ENCODE data around the gene EEA1. TPM values are rescaled to one million over a fixed set of nuclear protein-coding genes. Genes with fewer than 3 reads are reported as not detected.

Gene EEA1
- total and polyA plus RNA-seq, 10 of the 15 experiments (the other 5 are each of a cell fraction or from before 2014, with no cell fraction given) = 5.5 to 40.3 (median 13.5) TPM

GRCh38 chr12:92938638-92939037 lies 9.5 kb upstream of the EEA1 start:
- in situ Hi-C loops (cut with MboI) = no loop called here
- SMC1A ChIA-PET (ENCODE audit: uncharacterized antibody, unreplicated experiment) = interaction anchor here (1.8 kb wide), 1 partner anchor 9 kb away, joined by 5 read pairs; the partner anchor contains the start of gene EEA1

More at GRCh38 chr12:92938638-92939037, 9.5 kb upstream of the EEA1 start:
- Histone ChIP-seq H3K9me3 (replicated peaks; ENCODE audit: control insufficient read depth, insufficient read depth, low read length) (peaks cover 6% of the 10 kb centered on the region; the same call in 2 of the 3 replicates), H3K79me2 (ENCODE audit: control insufficient read depth, insufficient read depth, low read length) (no peaks in the 10 kb centered on the region), H3K36me3 (ENCODE audit: control insufficient read depth in 2 of 2, insufficient read depth in 2 of 2, low read length in 1 of 2) (no peaks in the 10 kb centered on the region), H2AFZ (ENCODE audit: control insufficient read depth, low read depth, low read length) (no peak overlapping the region), H3K4me1 (ENCODE audit: control insufficient read depth, insufficient read depth, low read length) (no peaks in the 10 kb centered on the region), H4K20me1 (ENCODE audit: control insufficient read depth, insufficient read depth) (no peaks in the 10 kb centered on the region), H3K9ac (ENCODE audit: control insufficient read depth, insufficient read depth, low read length) (no peak overlapping the region), H3K4me3 (no peak overlapping the region), H3K27ac (ENCODE audit: control insufficient read depth, insufficient read depth) (no peak overlapping the region), H3K4me2 (ENCODE audit: control insufficient read depth, insufficient read depth) (no peak overlapping the region), H3K27me3 (replicated peaks in 1 of 2; ENCODE audit: control insufficient read depth in 2 of 2, insufficient read depth in 2 of 2, low read length in 1 of 2) (no peaks in the 10 kb centered on the region)
- CTCF ChIA-PET = interaction anchor here (1.3 to 1.7 kb wide), 3 partner anchors 9 to 128 kb away, joined by 3 to 6 read pairs (median 3); partner anchors contain the start of gene EEA1
- POLR2A ChIA-PET = interaction anchor here (2.1 kb wide), 1 partner anchor 9 kb away, joined by 8 read pairs; the partner anchor contains the start of gene EEA1
- TF ChIP-seq ZZZ3 (IDR thresholded peaks at IDR 0.05; ENCODE audit: control insufficient read depth, insufficient read length, low read depth) (no peak), CTCF (IDR thresholded peaks at IDR 0.05 in 2 of 3, conservative IDR thresholded peaks at IDR 0.05 in 1 of 3; ENCODE audit: control insufficient read depth in 2 of 3, extremely low read depth in 1 of 3, insufficient read depth in 1 of 3, low read depth in 3 of 3, low read length in 3 of 3) (no peak), PML (IDR thresholded peaks at IDR 0.05; ENCODE audit: low read length) (no peak), SRF (IDR thresholded peaks at IDR 0.05; ENCODE audit: low read depth in 2 of 2, low read length in 2 of 2) (no peak), IRF3 (IDR thresholded peaks at IDR 0.05) (no peak), STAT3 (IDR thresholded peaks at IDR 0.05; ENCODE audit: low read depth, low read length) (no peak), BMI1 (IDR thresholded peaks at IDR 0.05; ENCODE audit: borderline replicate concordance) (no peak), SUZ12 (IDR thresholded peaks at IDR 0.05; ENCODE audit: unreplicated experiment) (no peak), ZBTB40 (IDR thresholded peaks at IDR 0.05; ENCODE audit: borderline replicate concordance) (no peak), NFXL1 (IDR thresholded peaks at IDR 0.05; ENCODE audit: borderline replicate concordance) (no peak)
- intact Hi-C loops (cut with micrococcal nuclease; ENCODE audit: unreplicated experiment) = no loop called here
- ATAC-seq = no peak
- RAD21 ChIA-PET (ENCODE audit: unreplicated experiment) = no interaction called here
- 76% methylated on average over 4 of the region's 4 CpGs for WGBS (ENCODE audit: insufficient coverage, insufficient replicate concordance, low lambda C conversion rate, missing lambda C conversion rate)
- no peak for DNase-seq (ENCODE audit: low read depth, low spot score)
- BruUV-seq (replicated peaks) = no TSS peak
- no peak for FAIRE-seq
